HEK293T (cell line): ENCODE measurements around the gene MED27.

Experiments used
- BHLHE40 ChIP-seq: fragments of 450-650 bp; IDR thresholded peaks from 2 replicates; pipeline ENCODE4 v1.6.1; 2016; ENCODE audit warnings: mild to moderate bottlenecking, moderate library complexity, borderline replicate concordance
- CTBP1 ChIP-seq: fragments of 450-650 bp; IDR thresholded peaks from 2 replicates; pipeline ENCODE4 v1.6.1; 2016; ENCODE audit warnings: borderline replicate concordance
- ELF4 ChIP-seq: fragments of 450-650 bp; IDR thresholded peaks from 2 replicates; pipeline ENCODE4 v1.6.1; 2017; ENCODE audit warnings: antibody characterized with exemption
- FOXA1 ChIP-seq: fragments of 450-650 bp; IDR thresholded peaks from 2 replicates; pipeline ENCODE4 v1.6.1; 2016; ENCODE audit warnings: mild to moderate bottlenecking
- FOXK2 ChIP-seq: fragments of 450-650 bp; IDR thresholded peaks from 2 replicates; pipeline ENCODE4 v1.6.1; 2016; ENCODE audit warnings: mild to moderate bottlenecking
- FOXM1 ChIP-seq: fragments of 450-650 bp; IDR thresholded peaks from 2 replicates; pipeline ENCODE4 v1.6.1; 2017; ENCODE audit warnings: mild to moderate bottlenecking, borderline replicate concordance
- HDGF ChIP-seq: fragments of 450-650 bp; IDR thresholded peaks from 2 replicates; pipeline ENCODE4 v1.6.1; 2017; ENCODE audit warnings: antibody characterized with exemption, borderline replicate concordance
- LEF1 ChIP-seq: fragments of 450-650 bp; IDR thresholded peaks from 2 replicates; pipeline ENCODE4 v1.6.1; 2017; ENCODE audit warnings: mild to moderate bottlenecking, borderline replicate concordance
- NFRKB ChIP-seq: fragments of 450-650 bp; IDR thresholded peaks from 2 replicates; pipeline ENCODE4 v1.6.1; 2016; ENCODE audit warnings: mild to moderate bottlenecking, moderate library complexity
- PKNOX1 ChIP-seq: fragments of 450-650 bp; IDR thresholded peaks from 2 replicates; pipeline ENCODE4 v1.6.1; 2016
- SP1 ChIP-seq: fragments of 450-650 bp; IDR thresholded peaks from 2 replicates; pipeline ENCODE4 v1.6.1; 2017
- SUZ12 ChIP-seq: fragments of 450-650 bp; IDR thresholded peaks from 2 replicates; pipeline ENCODE4 v1.6.1; 2016; ENCODE audit warnings: mild to moderate bottlenecking
- TARDBP ChIP-seq: fragments of 450-650 bp; IDR thresholded peaks from 2 replicates; pipeline ENCODE4 v1.6.1; 2016
- ZNF384 ChIP-seq: fragments of 450-650 bp; IDR thresholded peaks from 2 replicates; pipeline ENCODE4 v1.6.1; 2016

GRCh38 chr9:131837316-131837715 is 242.4 kb downstream of the MED27 start:
- TF ChIP-seq NFRKB (no peak), ELF4 (no peak), BHLHE40 (no peak), FOXM1 (no peak), FOXK2 (no peak), ZNF384 (no peak), CTBP1 (no peak), HDGF (no peak), PKNOX1 (no peak), SP1 (no peak), TARDBP (no peak), SUZ12 (no peak), LEF1 (no peak), FOXA1 (no peak)
